Measurements from ENCODE around the gene CCDC188.

CCDC188 gene

GRCh38 chr22:20127318-20127868, 23.5 kb downstream of the CCDC188 start:
- DNase-seq (ENCODE audit: low spot score) = no peak
- TF ChIP-seq CTCF (IDR thresholded peaks at IDR 0.05; ENCODE audit: extremely low read depth, missing control alignments) = no peak

- no peak for DNase-seq (ENCODE audit: low spot score)
- no peak for TF ChIP-seq CTCF (IDR thresholded peaks at IDR 0.05; ENCODE audit: extremely low read depth, missing control alignments)
Measured at GRCh38 chr22:20126284-20127029, 24.4 kb downstream of the CCDC188 start.

- no peak for DNase-seq (ENCODE audit: low spot score)
- TF ChIP-seq CTCF (IDR thresholded peaks at IDR 0.05; ENCODE audit: extremely low read depth, missing control alignments) = no peak
Measured at GRCh38 chr22:20125201-20126174, 25.4 kb downstream of the CCDC188 start.

- DNase-seq (ENCODE audit: low spot score) = no peak
- TF ChIP-seq CTCF (IDR thresholded peaks at IDR 0.05; ENCODE audit: extremely low read depth, missing control alignments) = no peak
Measured at GRCh38 chr22:20124083-20124787, 26.6 kb downstream of the CCDC188 start.

- DNase-seq (ENCODE audit: low spot score) = no peak
Measured at GRCh38 chr22:20123366-20124082, 27.3 kb downstream of the CCDC188 start.

More at GRCh38 chr22:20123366-20124082, 27.3 kb downstream of the CCDC188 start:
- TF ChIP-seq CTCF (IDR thresholded peaks at IDR 0.05; ENCODE audit: extremely low read depth, missing control alignments) = no peak

Data from GM20000 (cell line).